ENCODE results near the gene RECK.

RECK gene

DNA sequence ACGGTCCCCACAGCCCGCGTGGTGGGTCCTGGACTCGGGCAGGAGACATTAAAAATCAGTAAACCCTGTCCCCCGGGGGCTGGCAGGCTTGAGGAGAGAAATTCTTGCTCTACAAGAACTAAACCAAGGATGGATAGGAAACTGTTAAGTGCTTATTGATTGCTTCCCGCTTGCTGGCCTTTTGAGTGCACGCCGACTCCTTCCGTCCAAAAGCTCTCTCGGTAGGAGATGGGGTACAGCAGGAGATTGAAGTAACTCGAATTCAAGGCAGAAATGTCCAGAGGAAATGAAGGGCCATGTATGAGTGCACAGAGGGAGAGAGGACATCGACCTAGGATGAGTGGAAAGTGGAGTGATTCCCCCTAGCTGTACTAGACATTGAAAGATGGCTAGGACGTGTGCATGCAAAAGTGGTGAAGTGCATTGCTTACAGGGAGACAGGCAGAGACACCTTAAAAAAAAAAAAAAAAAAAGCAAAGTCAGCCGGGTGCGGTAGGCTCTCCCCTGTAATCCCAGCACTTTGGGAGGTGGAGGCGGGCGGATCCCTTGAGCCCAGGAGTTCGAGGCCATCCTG lies 923 bp downstream of the RECK start:
- DNase-seq (ENCODE audit: extremely low read depth, low read depth), result no peak
- TF ChIP-seq, protein P1, sequence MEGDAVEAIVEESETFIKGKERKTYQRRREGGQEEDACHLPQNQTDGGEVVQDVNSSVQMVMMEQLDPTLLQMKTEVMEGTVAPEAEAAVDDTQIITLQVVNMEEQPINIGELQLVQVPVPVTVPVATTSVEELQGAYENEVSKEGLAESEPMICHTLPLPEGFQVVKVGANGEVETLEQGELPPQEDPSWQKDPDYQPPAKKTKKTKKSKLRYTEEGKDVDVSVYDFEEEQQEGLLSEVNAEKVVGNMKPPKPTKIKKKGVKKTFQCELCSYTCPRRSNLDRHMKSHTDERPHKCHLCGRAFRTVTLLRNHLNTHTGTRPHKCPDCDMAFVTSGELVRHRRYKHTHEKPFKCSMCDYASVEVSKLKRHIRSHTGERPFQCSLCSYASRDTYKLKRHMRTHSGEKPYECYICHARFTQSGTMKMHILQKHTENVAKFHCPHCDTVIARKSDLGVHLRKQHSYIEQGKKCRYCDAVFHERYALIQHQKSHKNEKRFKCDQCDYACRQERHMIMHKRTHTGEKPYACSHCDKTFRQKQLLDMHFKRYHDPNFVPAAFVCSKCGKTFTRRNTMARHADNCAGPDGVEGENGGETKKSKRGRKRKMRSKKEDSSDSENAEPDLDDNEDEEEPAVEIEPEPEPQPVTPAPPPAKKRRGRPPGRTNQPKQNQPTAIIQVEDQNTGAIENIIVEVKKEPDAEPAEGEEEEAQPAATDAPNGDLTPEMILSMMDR (IDR thresholded peaks at IDR 0.05; ENCODE audit: low read depth, low read length), result no peak

DNA sequence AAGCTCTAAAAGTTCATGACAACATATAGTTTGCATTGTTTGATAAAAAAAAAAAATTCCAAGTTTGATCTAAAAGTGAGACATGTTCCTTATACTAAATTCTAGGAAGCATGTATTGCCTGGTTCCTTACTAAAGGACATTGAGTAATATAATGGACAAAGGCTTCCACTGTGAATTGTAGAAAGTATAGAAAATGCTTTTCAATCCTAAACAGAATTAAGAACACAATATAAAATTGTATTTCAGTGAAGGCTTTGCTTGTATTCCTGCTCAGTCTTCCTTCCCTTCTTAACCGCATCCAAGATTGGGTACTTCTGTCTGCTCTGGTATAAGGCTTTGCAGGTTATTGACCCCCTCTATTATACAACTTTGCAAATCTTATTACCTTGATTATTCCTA lies 2.4 kb downstream of the RECK start:
- DNase-seq (ENCODE audit: extremely low read depth, low read depth), result no peak
- TF ChIP-seq, protein P1 (IDR thresholded peaks at IDR 0.05; ENCODE audit: low read depth, low read length), result no peak

DNA sequence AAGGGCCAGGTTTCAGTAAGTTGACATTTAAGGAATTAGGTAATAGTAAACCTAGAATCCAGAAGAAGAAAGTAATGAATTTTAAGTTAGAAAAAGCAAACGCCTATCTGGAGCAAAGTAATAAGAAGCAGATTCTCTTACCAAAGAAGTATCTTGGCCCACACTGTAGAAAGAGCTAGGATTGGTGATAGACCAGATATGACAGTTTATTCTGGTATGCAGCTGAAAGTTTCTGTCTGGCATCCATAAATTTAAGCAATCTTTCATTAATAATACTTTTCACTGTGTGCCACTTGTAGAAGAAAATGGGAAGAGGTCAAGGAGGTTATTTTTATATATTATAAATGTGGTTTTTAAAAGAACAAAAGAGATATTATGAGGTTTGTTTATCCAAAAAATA lies 3.0 kb downstream of the RECK start:
- no peak for DNase-seq (ENCODE audit: extremely low read depth, low read depth)
- TF ChIP-seq, protein P1 (IDR thresholded peaks at IDR 0.05; ENCODE audit: low read depth, low read length), result no peak

DNA sequence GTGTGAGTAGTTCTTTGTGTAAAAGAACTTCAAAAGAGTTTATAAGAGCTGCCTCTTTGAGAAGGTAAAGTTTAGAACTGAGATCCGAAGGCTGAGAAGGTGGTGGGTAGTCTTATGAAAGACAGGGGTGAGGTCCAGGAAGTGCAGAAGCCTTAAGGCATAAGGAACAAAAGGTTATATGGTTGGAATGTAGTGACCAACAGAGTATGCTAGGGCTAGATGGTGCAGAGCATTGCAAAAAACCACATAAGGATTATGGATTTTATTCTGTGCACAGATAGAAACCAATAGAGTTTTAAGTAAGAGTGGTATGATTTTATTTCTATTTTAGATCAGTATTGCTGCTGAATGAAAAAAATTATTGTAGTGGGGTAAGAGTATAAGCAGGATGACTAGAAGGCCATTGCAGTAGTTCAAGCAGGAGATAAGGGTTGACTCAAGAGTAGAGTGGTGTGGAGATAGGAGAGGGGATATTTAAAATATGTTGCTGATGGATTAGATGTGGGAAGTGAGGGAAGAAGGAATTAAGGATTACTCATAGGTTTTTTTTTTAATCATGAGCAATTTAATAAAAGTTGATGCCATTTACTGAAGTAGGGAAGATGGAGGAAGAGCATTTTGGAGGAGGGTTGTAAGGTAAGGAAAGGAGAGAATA lies 3.7 kb downstream of the RECK start:
- DNase-seq (ENCODE audit: extremely low read depth, low read depth), result no peak
- TF ChIP-seq, protein P1 (IDR thresholded peaks at IDR 0.05; ENCODE audit: low read depth, low read length), result no peak

DNA sequence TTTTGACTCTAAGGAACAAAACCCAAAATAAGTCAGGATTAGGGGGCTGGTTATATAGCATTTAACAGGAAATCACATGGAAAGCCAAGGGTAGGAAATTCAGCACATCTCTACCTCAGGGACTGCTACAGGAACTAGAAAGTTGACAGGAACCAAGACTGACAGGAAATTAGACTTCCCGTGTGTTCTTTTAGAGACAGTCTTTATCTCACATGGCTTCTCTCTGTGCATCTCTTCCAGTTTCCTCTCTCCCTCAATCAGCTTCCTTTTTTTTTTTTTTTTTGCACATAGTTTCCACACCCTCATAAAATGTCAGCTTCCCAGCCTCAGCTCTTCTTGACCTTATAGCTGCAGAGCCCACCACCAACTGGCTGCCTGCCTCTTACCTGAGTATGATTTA lies 4.8 kb downstream of the RECK start:
- TF ChIP-seq, protein P1 (IDR thresholded peaks at IDR 0.05; ENCODE audit: low read depth, low read length), result no peak
- no peak for DNase-seq (ENCODE audit: extremely low read depth, low read depth)

DNA sequence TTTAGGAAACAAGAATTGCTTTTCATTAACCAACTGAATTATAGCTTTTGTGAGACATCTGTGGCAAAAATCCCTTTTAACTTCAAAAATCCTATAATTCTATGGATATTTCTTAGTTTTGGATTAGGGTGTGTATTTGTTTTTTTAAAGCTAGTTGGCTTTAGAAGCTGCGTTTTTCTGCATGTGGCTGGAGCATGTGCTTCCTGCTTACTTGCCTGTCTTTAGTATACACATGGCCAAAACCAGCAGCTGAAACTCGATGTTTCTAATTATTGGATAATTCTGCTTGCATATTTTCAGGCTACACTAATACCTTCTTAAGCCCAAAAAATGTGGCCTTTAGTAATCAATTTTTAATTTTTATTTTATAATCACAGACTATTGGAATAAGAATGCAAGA lies 8.9 kb downstream of the RECK start:
- DNase-seq (ENCODE audit: extremely low read depth, low read depth), result no peak
- TF ChIP-seq, protein P1 (IDR thresholded peaks at IDR 0.05; ENCODE audit: low read depth, low read length), result no peak

DNA sequence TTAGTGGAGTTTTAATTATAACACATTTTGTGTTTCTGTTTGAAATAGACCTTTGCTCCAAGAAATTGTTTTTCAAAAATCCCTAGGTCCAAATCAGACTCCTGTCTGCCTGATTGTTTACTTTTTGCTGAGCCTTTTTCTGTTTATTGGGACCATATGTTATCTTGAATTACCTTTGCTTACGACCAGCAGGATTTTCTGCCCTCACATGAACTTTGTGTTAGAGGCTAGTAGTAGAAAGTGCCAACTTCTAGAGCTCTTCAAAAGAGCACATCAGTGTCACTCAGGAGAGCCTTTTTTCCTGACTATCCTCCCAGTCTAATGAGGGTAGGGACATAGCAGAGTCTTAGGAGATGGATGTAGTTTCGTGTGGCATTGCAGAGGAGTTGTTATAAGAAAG lies 10.2 kb downstream of the RECK start:
- no peak for DNase-seq (ENCODE audit: extremely low read depth, low read depth)
- TF ChIP-seq, protein P1 (IDR thresholded peaks at IDR 0.05; ENCODE audit: low read depth, low read length), result no peak
